Neural cell (in vitro differentiated cells): ENCODE results near the gene TSKU. TPM values are rescaled to one million over a fixed set of nuclear protein-coding genes. Genes with fewer than 3 reads are reported as not detected.

Source experiments
- H2AFZ ChIP-seq: fragments of 200-600, 300-800 bp; sonication (generic), shearing (Covaris generic); 2 replicates; pipeline ENCODE4 v1.6.0; 2014; ENCODE audit warnings: low read depth, mild to moderate bottlenecking, antibody characterized with exemption, low read length, moderate library complexity
- H3F3A ChIP-seq: fragments of 200-600 bp; shearing (Covaris generic); 2 replicates; pipeline ENCODE4 v1.6.1; 2016; ENCODE audit warnings: mild to moderate bottlenecking, moderate library complexity, mixed read lengths, antibody characterized with exemption, low read length; ENCODE audit not compliant: insufficient read depth, poor library complexity, severe bottlenecking
- H3K27ac ChIP-seq: fragments of 200-600, 300-800 bp; sonication (generic), shearing (Covaris generic); 2 replicates; pipeline ENCODE4 v1.5.1; 2014; ENCODE audit warnings: mild to moderate bottlenecking, low read length, moderate library complexity
- H3K27me3 ChIP-seq: fragments of 300-800, 200-600 bp; sonication (generic), shearing (Covaris generic); 2 replicates; pipeline ENCODE4 v1.6.0; 2014; ENCODE audit warnings: mild to moderate bottlenecking, low read depth, low read length, moderate library complexity; ENCODE audit not compliant: insufficient read depth
- H3K36me3 ChIP-seq: fragments of 300-800, 200-600 bp; sonication (generic), shearing (Covaris generic); 2 replicates; pipeline ENCODE4 v1.5.1; 2014; ENCODE audit warnings: mild to moderate bottlenecking, antibody characterized with exemption, low read length, moderate library complexity; ENCODE audit not compliant: insufficient read depth
- H3K4me2 ChIP-seq: fragments of 300-800, 200-600 bp; sonication (generic), shearing (Covaris generic); 2 replicates; pipeline ENCODE4 v1.6.0; 2014; ENCODE audit warnings: mild to moderate bottlenecking, low read length
- H3K4me3 ChIP-seq: fragments of 300-800, 200-600 bp; sonication (generic), shearing (Covaris generic); 2 replicates; pipeline ENCODE4 v1.5.1; 2014; ENCODE audit warnings: mild to moderate bottlenecking, low read length, moderate library complexity
- H3K79me2 ChIP-seq: fragments of 200-600 bp; shearing (Covaris generic); replicated peaks from 2 replicates; pipeline ENCODE4 v1.6.0; 2014; ENCODE audit warnings: mild to moderate bottlenecking, low read length, moderate library complexity; ENCODE audit not compliant: insufficient read depth
- H3K9ac ChIP-seq: fragments of 300-800, 200-600 bp; sonication (generic), shearing (Covaris generic); 2 replicates; pipeline ENCODE4 v1.6.1; 2016; ENCODE audit warnings: mild to moderate bottlenecking, low read length, mixed read lengths
- H3K9me2 ChIP-seq: fragments of 200-600 bp; shearing (Covaris generic); 2 replicates; pipeline ENCODE4 v1.6.1; 2016; ENCODE audit warnings: mild to moderate bottlenecking, low read length, mixed read lengths; ENCODE audit not compliant: insufficient read depth
- H3K9me3 ChIP-seq: fragments of 200-600, 300-800 bp; sonication (generic), shearing (Covaris generic); 2 replicates; pipeline ENCODE4 v1.6.1; 2016; ENCODE audit warnings: mild to moderate bottlenecking, mixed run types, low read length, moderate library complexity, mixed read lengths
- H4K20me1 ChIP-seq: fragments of 200-600 bp; shearing (Covaris generic); 2 replicates; pipeline ENCODE4 v1.6.1; 2016; ENCODE audit warnings: mild to moderate bottlenecking, mixed run types; ENCODE audit not compliant: insufficient read depth
- EP300 ChIP-seq: fragments of 450-650 bp; conservative IDR thresholded peaks from 2 replicates; pipeline ENCODE4 v1.6.1; 2014; ENCODE audit warnings: antibody characterized with exemption, mild to moderate bottlenecking, moderate library complexity; ENCODE audit not compliant: poor library complexity, severe bottlenecking
- EZH2 ChIP-seq: fragments of 200-600, 300-800 bp; shearing (Covaris generic), sonication (generic); IDR thresholded peaks from 2 replicates; pipeline ENCODE4 v1.6.1; 2014; ENCODE audit warnings: antibody characterized with exemption, low read length, borderline replicate concordance, mild to moderate bottlenecking; ENCODE audit not compliant: insufficient read depth, poor library complexity, severe bottlenecking
- MXI1 ChIP-seq: fragments of 450-650 bp; conservative IDR thresholded peaks from 2 replicates; pipeline ENCODE4 v1.6.1; 2014; ENCODE audit warnings: antibody characterized with exemption, mild to moderate bottlenecking; ENCODE audit not compliant: poor library complexity, severe bottlenecking
- POLR2AphosphoS5 ChIP-seq: IDR thresholded peaks from 2 replicates; pipeline ENCODE4 v1.6.1; 2012
- RAD21 ChIP-seq: fragments of 450-650 bp; conservative IDR thresholded peaks from 2 replicates; pipeline ENCODE4 v1.6.1; 2014; ENCODE audit warnings: antibody characterized with exemption, mild to moderate bottlenecking, moderate library complexity
- SMC3 ChIP-seq: fragments of 450-650 bp; conservative IDR thresholded peaks from 2 replicates; pipeline ENCODE4 v1.6.1; 2014; ENCODE audit warnings: antibody characterized with exemption, mild to moderate bottlenecking, moderate library complexity; ENCODE audit not compliant: poor library complexity
- TAF1 ChIP-seq: IDR thresholded peaks from 2 replicates; pipeline ENCODE4 v1.6.1; 2012; ENCODE audit warnings: low read depth
- polyA plus RNA-seq: library from polyadenylated mRNA; depleted of rRNA; stranded (reverse); fragments of >200 nt; gene quantifications from 2 replicates; pipeline ENCODE4 v1.2.3, GENCODE V29; 2014
- TF ChIP-seq, protein P1 (sequence below): IDR thresholded peaks from 2 replicates; pipeline ENCODE4 v1.6.1; 2012; ENCODE audit warnings: borderline replicate concordance
- TF ChIP-seq, protein P2 (sequence below): fragments of 450-650 bp; IDR thresholded peaks from 2 replicates; pipeline ENCODE4 v1.5.1; 2014; ENCODE audit warnings: antibody characterized with exemption, mild to moderate bottlenecking, moderate library complexity; ENCODE audit not compliant: poor library complexity, severe bottlenecking

Gene TSKU
- polyA plus RNA-seq, 1 donor from 2014 or later: 3.5 TPM

DNA sequence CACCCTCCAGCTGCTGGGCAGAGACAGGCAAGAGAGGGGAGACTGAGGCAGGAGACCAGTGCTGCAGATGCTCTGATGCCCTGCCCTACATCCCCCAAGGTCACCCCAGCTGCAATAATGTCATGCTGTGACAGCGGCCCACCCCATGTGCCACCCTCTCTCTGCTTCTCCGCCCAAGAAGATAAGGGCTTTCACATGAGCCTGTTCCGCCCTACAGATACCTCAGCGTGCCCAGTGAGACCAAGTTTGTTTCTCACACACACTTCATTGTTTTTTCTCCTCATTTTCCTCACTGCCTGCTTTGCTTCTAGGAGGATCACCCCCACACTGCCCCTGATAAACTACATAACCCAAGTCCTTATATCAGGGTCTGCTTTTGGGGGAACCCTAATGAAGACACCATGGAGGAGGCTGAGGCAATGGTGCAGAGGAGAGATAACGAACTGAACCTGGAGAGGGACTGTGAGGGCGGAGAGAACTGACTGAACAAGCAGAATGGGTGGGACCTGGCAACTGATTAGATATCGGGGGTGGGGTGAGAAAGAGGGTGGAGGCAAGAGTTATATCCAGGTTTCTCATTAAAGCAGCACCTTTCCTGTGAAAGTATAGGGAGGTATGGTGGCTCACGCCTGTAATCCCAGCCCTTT lies 37.5 kb upstream of the TSKU start:
- no peak overlapping the region for H3K4me2 ChIP-seq
- H3K79me2 ChIP-seq: no peaks in the 10 kb centered on the region
- H4K20me1 ChIP-seq: no peaks in the 10 kb centered on the region
- TF ChIP-seq, protein P1, sequence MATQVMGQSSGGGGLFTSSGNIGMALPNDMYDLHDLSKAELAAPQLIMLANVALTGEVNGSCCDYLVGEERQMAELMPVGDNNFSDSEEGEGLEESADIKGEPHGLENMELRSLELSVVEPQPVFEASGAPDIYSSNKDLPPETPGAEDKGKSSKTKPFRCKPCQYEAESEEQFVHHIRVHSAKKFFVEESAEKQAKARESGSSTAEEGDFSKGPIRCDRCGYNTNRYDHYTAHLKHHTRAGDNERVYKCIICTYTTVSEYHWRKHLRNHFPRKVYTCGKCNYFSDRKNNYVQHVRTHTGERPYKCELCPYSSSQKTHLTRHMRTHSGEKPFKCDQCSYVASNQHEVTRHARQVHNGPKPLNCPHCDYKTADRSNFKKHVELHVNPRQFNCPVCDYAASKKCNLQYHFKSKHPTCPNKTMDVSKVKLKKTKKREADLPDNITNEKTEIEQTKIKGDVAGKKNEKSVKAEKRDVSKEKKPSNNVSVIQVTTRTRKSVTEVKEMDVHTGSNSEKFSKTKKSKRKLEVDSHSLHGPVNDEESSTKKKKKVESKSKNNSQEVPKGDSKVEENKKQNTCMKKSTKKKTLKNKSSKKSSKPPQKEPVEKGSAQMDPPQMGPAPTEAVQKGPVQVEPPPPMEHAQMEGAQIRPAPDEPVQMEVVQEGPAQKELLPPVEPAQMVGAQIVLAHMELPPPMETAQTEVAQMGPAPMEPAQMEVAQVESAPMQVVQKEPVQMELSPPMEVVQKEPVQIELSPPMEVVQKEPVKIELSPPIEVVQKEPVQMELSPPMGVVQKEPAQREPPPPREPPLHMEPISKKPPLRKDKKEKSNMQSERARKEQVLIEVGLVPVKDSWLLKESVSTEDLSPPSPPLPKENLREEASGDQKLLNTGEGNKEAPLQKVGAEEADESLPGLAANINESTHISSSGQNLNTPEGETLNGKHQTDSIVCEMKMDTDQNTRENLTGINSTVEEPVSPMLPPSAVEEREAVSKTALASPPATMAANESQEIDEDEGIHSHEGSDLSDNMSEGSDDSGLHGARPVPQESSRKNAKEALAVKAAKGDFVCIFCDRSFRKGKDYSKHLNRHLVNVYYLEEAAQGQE: no peak
- TF ChIP-seq SMC3: no peak
- TF ChIP-seq TAF1: no peak
- TF ChIP-seq, protein P2, sequence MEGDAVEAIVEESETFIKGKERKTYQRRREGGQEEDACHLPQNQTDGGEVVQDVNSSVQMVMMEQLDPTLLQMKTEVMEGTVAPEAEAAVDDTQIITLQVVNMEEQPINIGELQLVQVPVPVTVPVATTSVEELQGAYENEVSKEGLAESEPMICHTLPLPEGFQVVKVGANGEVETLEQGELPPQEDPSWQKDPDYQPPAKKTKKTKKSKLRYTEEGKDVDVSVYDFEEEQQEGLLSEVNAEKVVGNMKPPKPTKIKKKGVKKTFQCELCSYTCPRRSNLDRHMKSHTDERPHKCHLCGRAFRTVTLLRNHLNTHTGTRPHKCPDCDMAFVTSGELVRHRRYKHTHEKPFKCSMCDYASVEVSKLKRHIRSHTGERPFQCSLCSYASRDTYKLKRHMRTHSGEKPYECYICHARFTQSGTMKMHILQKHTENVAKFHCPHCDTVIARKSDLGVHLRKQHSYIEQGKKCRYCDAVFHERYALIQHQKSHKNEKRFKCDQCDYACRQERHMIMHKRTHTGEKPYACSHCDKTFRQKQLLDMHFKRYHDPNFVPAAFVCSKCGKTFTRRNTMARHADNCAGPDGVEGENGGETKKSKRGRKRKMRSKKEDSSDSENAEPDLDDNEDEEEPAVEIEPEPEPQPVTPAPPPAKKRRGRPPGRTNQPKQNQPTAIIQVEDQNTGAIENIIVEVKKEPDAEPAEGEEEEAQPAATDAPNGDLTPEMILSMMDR: no peak
- TF ChIP-seq MXI1: no peak
- TF ChIP-seq EZH2: no peak
- TF ChIP-seq RAD21: no peak
- TF ChIP-seq POLR2AphosphoS5: no peak
- no peak for TF ChIP-seq EP300
- no peaks in the 10 kb centered on the region for H3K9me2 ChIP-seq
- H3K9me3 ChIP-seq: no peaks in the 10 kb centered on the region
- H3K36me3 ChIP-seq: no peaks in the 10 kb centered on the region
- H3K27ac ChIP-seq: no peak overlapping the region
- no peak overlapping the region for H3K4me3 ChIP-seq
- H3F3A ChIP-seq: no peaks in the 10 kb centered on the region
- no peak overlapping the region for H2AFZ ChIP-seq
- H3K27me3 ChIP-seq: no peaks in the 10 kb centered on the region
- H3K9ac ChIP-seq: no peak overlapping the region

DNA sequence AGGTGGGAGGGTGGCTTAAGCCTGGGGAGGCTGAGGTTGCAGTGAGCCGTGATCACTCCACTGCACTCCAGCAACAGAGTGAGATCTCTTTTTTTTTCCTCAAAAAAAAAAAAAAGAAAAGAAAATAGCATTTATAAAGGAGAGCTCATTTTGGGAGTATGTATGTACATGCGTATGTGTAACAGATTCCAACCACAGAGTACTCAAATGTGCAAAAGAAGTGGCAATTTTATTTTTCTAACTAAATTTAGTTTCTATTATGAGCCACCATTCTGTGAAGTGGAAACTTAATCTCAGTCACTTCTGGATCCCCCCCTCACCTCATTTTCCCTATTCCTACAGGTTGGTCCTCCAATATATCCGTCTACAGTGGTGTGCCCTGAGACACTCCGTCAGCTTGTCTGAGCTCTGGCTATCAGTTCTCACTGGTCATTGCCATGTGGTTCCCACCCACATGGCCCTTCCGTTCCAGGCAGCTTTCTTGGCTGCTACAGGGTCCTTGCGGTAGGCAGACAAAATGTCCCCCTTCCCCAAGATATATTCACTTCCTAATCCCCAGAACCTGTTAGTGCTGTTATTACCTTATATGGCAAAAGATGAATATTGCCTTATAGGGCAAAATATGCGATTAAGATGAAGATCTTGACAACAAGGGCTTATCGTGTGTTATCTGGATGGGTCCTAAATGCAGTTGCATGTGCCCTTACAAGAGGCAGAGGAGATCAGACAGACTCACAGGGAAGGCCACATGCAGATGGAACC lies 35.8 kb upstream of the TSKU start:
- no peak for TF ChIP-seq RAD21
- TF ChIP-seq POLR2AphosphoS5: no peak
- H3K4me2 ChIP-seq: no peak overlapping the region
- H3K9me2 ChIP-seq: no peaks in the 10 kb centered on the region
- no peaks in the 10 kb centered on the region for H3F3A ChIP-seq
- H3K79me2 ChIP-seq: no peaks in the 10 kb centered on the region
- H2AFZ ChIP-seq: no peak overlapping the region
- H3K9me3 ChIP-seq: no peaks in the 10 kb centered on the region
- H3K9ac ChIP-seq: no peak overlapping the region
- H4K20me1 ChIP-seq: no peaks in the 10 kb centered on the region
- H3K27me3 ChIP-seq: no peaks in the 10 kb centered on the region
- H3K36me3 ChIP-seq: no peaks in the 10 kb centered on the region
- no peak overlapping the region for H3K27ac ChIP-seq
- H3K4me3 ChIP-seq: no peak overlapping the region
